Aorta (tissue), 4 donors: ENCODE data around the gene ZNF529. TPM values are rescaled to one million over a fixed set of nuclear protein-coding genes. Genes with fewer than 3 reads are reported as not detected.

ENCODE experiments used
- polyA plus RNA-seq, 2 donors: library from polyadenylated mRNA; stranded (reverse); fragments of 200-250 nt; gene quantifications; one replicate each; pipeline ENCODE4 v1.2.3, GENCODE V29; 2013
- total RNA-seq, 2 donors: library from RNA; stranded (reverse); fragmentation: NEBNext Ultra II Directional; extraction: Animal tissue kit (Norgen Biotek cat#: 25700); gene quantifications; one replicate each; pipeline ENCODE4 v1.2.1, GENCODE V29; 2021
- donor health status: healthy with polysubstance abuse.
- donor health status: Bipolar disorder and iron deficiency.
- donor health status: DM: no; HTN: no; CAD: no.
- donor health status: DM: yes; HTN: yes; CAD: no.

Gene ZNF529
- total and polyA plus RNA-seq, 4 donors: 3.4 to 17.5 (median 8.1) TPM

Other genes with a start within 250 kb of the ZNF529 start
- 10 to 100 TPM in 1 of 2 donors, 1 to 10 TPM in 1; 4.4 to 11.5 TPM for gene ZFP14, start 194.1 kb downstream of the ZNF529 start, total RNA-seq
- 1 to 10 TPM; 2.0 to 2.9 TPM for gene ZFP14, start 194.1 kb downstream of the ZNF529 start, polyA plus RNA-seq
- 1 to 10 TPM; 4.8 to 8.3 TPM for gene ZFP82, start 154.6 kb downstream of the ZNF529 start, total RNA-seq
- 1 to 10 TPM; 2.0 to 4.9 TPM for gene ZFP82, start 154.6 kb downstream of the ZNF529 start, polyA plus RNA-seq
- gene ZNF566, start 83.7 kb downstream of the ZNF529 start, total RNA-seq: 10 to 100 TPM; 13.6 to 16.5 TPM
- gene ZNF566, start 83.7 kb downstream of the ZNF529 start, polyA plus RNA-seq: 10 to 100 TPM in 1 of 2 donors, 1 to 10 TPM in 1; 8.0 to 10.0 TPM
- gene ZNF260, start 45.0 kb downstream of the ZNF529 start, total RNA-seq: 1 to 10 TPM; 7.2 to 9.1 TPM
- 1 to 10 TPM; 3.5 to 4.1 TPM for gene ZNF260, start 45.0 kb downstream of the ZNF529 start, polyA plus RNA-seq
- 10 to 100 TPM in 1 of 2 donors, 1 to 10 TPM in 1; 5.6 to 10.3 TPM for gene ZNF382, start 32.0 kb upstream of the ZNF529 start, total RNA-seq
- gene ZNF382, start 32.0 kb upstream of the ZNF529 start, polyA plus RNA-seq: 1 to 10 TPM in 1 of 2 donors, under 1 TPM in 1; 0.50 to 2.0 TPM
- 10 to 100 TPM in 1 of 2 donors, 1 to 10 TPM in 1; 7.8 to 11.2 TPM for gene ZNF461, start 93.5 kb upstream of the ZNF529 start, total RNA-seq
- gene ZNF461, start 93.5 kb upstream of the ZNF529 start, polyA plus RNA-seq: 10 to 100 TPM in 1 of 2 donors, 1 to 10 TPM in 1; 5.6 to 11.0 TPM
- gene ZNF567, start 114.3 kb upstream of the ZNF529 start, total RNA-seq: 10 to 100 TPM in 1 of 2 donors, 1 to 10 TPM in 1; 7.9 to 11.2 TPM
- gene ZNF567, start 114.3 kb upstream of the ZNF529 start, polyA plus RNA-seq: 1 to 10 TPM in 1 of 2 donors, under 1 TPM in 1; 0.88 to 4.3 TPM
- gene ZNF850, start 199.5 kb upstream of the ZNF529 start, total RNA-seq: 1 to 10 TPM; 3.6 to 4.2 TPM
- under 1 TPM; 0.13 to 0.59 TPM for gene ZNF850, start 199.5 kb upstream of the ZNF529 start, polyA plus RNA-seq